ENCODE data around the gene CLIC6. TPM values are rescaled to one million over a fixed set of nuclear protein-coding genes. Genes with fewer than 3 reads are reported as not detected.

Gene CLIC6
- total and polyA plus RNA-seq, 2 of the 8 experiments (the other 6 are each of a cell fraction or from before 2014, with no cell fraction given), result 0.42 to 1.3 TPM

- no peaks in the 10 kb centered on the region for H3K79me1 ChIP-seq (ENCODE audit: low read depth, low read length)
- no peak overlapping the region for H2BK120ac ChIP-seq (replicated peaks; ENCODE audit: low read depth, low read length)
- H4K91ac ChIP-seq (replicated peaks; ENCODE audit: insufficient read length, low read length), result no peak overlapping the region
- H4K20me1 ChIP-seq (replicated peaks in 1 of 2; ENCODE audit: control insufficient read depth in 1 of 2, insufficient read depth in 2 of 2, low read length in 2 of 2), result no peaks in the 10 kb centered on the region
- no peak overlapping the region for H3K14ac ChIP-seq (ENCODE audit: insufficient read length)
- no peak overlapping the region for H2BK20ac ChIP-seq (ENCODE audit: low read length)
- peaks cover 22 to 50% (median 40%) of the 10 kb centered on the region in 4 experiments for H3K27me3 ChIP-seq (replicated peaks in 1 of 4; ENCODE audit: control insufficient read depth in 3 of 4, extremely low read depth in 1 of 4, insufficient read depth in 3 of 4, low read length in 3 of 4)
- peak overlapping the region; percentile 46 to 67 (median 56) for H3K4me3 ChIP-seq (ENCODE audit: extremely low read depth in 1 of 4, insufficient read depth in 2 of 4, low read depth in 3 of 4, low read length in 4 of 4)
- H2AFZ ChIP-seq (ENCODE audit: low read length), result no peak overlapping the region
- no peak overlapping the region for H3K4ac ChIP-seq (replicated peaks; ENCODE audit: insufficient read length, low read depth, low read length)
- H3K4me2 ChIP-seq (ENCODE audit: insufficient read depth in 1 of 2, low read depth in 2 of 2, low read length in 2 of 2), result peak overlapping the region; percentile 68 to 71
- FAIRE-seq (no peak), DNase-seq (ENCODE audit: low read depth in 1 of 2, low spot score in 2 of 2) (peak in 1 of 2 experiments; percentile 73)
- peaks cover 16% of the 10 kb centered on the region; the same call in 1 of the 2 replicates for H3K23me2 ChIP-seq (ENCODE audit: low read depth, low read length)
- no peak overlapping the region for H3K56ac ChIP-seq (replicated peaks; ENCODE audit: insufficient read length, low read depth, low read length)
- H2BK5ac ChIP-seq (ENCODE audit: low read depth, low read length), result no peak overlapping the region
- no peak overlapping the region for H2BK15ac ChIP-seq (ENCODE audit: low read length)
- H2BK12ac ChIP-seq (ENCODE audit: low read depth, low read length), result no peak overlapping the region
- H3K36me3 ChIP-seq (ENCODE audit: control insufficient read depth in 2 of 4, insufficient read depth in 4 of 4, low read length in 3 of 4), result no peaks in the 10 kb centered on the region
- peak overlapping the region in 1 of 4 experiments; percentile 62; a peak in 1 of 7 replicates for H3K9ac ChIP-seq (replicated peaks in 1 of 4; ENCODE audit: extremely low read depth in 1 of 4, low read depth in 3 of 4, low read length in 3 of 4)
- CTCF ChIA-PET (ENCODE audit: partially characterized antibody), result interaction anchor here (0.8 to 2.6 kb wide), 5 partner anchors 25 to 159 kb away, joined by 3 to 6 read pairs (median 3); partner anchors contain the start of gene KCNE1
- H3K18ac ChIP-seq (ENCODE audit: extremely low read depth, low read length), result no peak overlapping the region; the same call in none of the 2 replicates
- H3K27ac ChIP-seq (ENCODE audit: low read depth, low read length), result no peak overlapping the region
- no peak overlapping the region for H4K5ac ChIP-seq (ENCODE audit: insufficient read length, low read depth, low read length)
- no peaks in the 10 kb centered on the region for H3K79me2 ChIP-seq (ENCODE audit: control insufficient read depth in 1 of 2, insufficient read depth in 2 of 2, low read length in 2 of 2)
- no peak overlapping the region; the same call in 1 of the 2 replicates for H4K8ac ChIP-seq (ENCODE audit: extremely low read depth, insufficient read depth, low read length)
- no peaks in the 10 kb centered on the region for H3K9me3 ChIP-seq (ENCODE audit: insufficient read depth in 2 of 2, low read depth in 1 of 2, low read length in 1 of 2)
- no peak overlapping the region for H3K23ac ChIP-seq (ENCODE audit: insufficient read length)
- POLR2A ChIA-PET (ENCODE audit: partially characterized antibody), result interaction anchor here (1.0 kb wide), 1 partner anchor 17 kb away, joined by 3 read pairs; no protein-coding TSS in a partner anchor
- WGBS, 2 experiments (ENCODE audit: extremely low coverage in 1 of 2, insufficient coverage in 1 of 2, insufficient read length in 1 of 2, insufficient replicate concordance in 2 of 2, low coverage in 1 of 2, low lambda C conversion rate in 2 of 2, missing lambda C conversion rate in 1 of 2), result 5% methylated on average over 50 of the region's 70 CpGs; no CpG with 5 or more reads in 1 of the 2 experiments
- H3K4me1 ChIP-seq (replicated peaks in 1 of 4; ENCODE audit: control insufficient read depth in 3 of 4, insufficient read depth in 4 of 4, low read length in 3 of 4), result peaks cover 0 to 9% (median 3%) of the 10 kb centered on the region in 4 experiments; a peak in 4 of 7 replicates
- H2AK5ac ChIP-seq (ENCODE audit: low read depth, low read length), result no peak overlapping the region
- TF ChIP-seq, protein P1, sequence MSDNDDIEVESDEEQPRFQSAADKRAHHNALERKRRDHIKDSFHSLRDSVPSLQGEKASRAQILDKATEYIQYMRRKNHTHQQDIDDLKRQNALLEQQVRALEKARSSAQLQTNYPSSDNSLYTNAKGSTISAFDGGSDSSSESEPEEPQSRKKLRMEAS (IDR thresholded peaks at IDR 0.05), result peak; percentile 47; the same call in 1 of the 2 replicates
- TF ChIP-seq SUZ12 (IDR thresholded peaks at IDR 0.05; ENCODE audit: low read length), result peak; percentile 56
- TF ChIP-seq, protein P2, sequence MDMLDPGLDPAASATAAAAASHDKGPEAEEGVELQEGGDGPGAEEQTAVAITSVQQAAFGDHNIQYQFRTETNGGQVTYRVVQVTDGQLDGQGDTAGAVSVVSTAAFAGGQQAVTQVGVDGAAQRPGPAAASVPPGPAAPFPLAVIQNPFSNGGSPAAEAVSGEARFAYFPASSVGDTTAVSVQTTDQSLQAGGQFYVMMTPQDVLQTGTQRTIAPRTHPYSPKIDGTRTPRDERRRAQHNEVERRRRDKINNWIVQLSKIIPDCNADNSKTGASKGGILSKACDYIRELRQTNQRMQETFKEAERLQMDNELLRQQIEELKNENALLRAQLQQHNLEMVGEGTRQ (IDR thresholded peaks at IDR 0.05; ENCODE audit: low read length), result no peak
- peak; percentile 94 for TF ChIP-seq KDM4A (IDR thresholded peaks at IDR 0.05; ENCODE audit: low read depth, low read length, severe bottlenecking)
- TF ChIP-seq PHF8 (conservative IDR thresholded peaks at IDR 0.05; ENCODE audit: low read depth, low read length), result 0 out of 2 replicates have a peak, but pooled peaks have one; percentile 8
- peak in 1 of 2 experiments; percentile 82; a peak in 1 of 4 replicates for TF ChIP-seq HDAC2 (IDR thresholded peaks at IDR 0.05; ENCODE audit: borderline replicate concordance in 1 of 2, low read depth in 2 of 2, low read length in 2 of 2)
- TF ChIP-seq RNF2 (IDR thresholded peaks at IDR 0.05; ENCODE audit: borderline replicate concordance, low read depth, low read length, missing control alignments, poor library complexity, severe bottlenecking), result peak; percentile 29
- TF ChIP-seq SIN3A (conservative IDR thresholded peaks at IDR 0.05 in 1 of 2, IDR thresholded peaks at IDR 0.05 in 1 of 2; ENCODE audit: low read depth in 1 of 2, low read length in 2 of 2), result 0 out of 4 replicates have a peak, but pooled peaks of 1 of the 2 experiments have one; percentile 17
These were observed 1.6 kb downstream of the CLIC6 start for GRCh38 chr21:34670220-34670961.
